HEK293T (cell line): ENCODE measurements around the gene TMUB1.

Experiments used
- ARNT ChIP-seq: fragments of 450-650 bp; IDR thresholded peaks from 2 replicates; pipeline ENCODE4 v1.6.1; 2017; ENCODE audit warnings: mild to moderate bottlenecking
- BHLHE40 ChIP-seq: fragments of 450-650 bp; IDR thresholded peaks from 2 replicates; pipeline ENCODE4 v1.6.1; 2016; ENCODE audit warnings: mild to moderate bottlenecking, moderate library complexity, borderline replicate concordance
- CTBP1 ChIP-seq: fragments of 450-650 bp; IDR thresholded peaks from 2 replicates; pipeline ENCODE4 v1.6.1; 2016; ENCODE audit warnings: borderline replicate concordance
- ELF4 ChIP-seq: fragments of 450-650 bp; IDR thresholded peaks from 2 replicates; pipeline ENCODE4 v1.6.1; 2017; ENCODE audit warnings: antibody characterized with exemption
- FOXA1 ChIP-seq: fragments of 450-650 bp; IDR thresholded peaks from 2 replicates; pipeline ENCODE4 v1.6.1; 2016; ENCODE audit warnings: mild to moderate bottlenecking
- FOXK2 ChIP-seq: fragments of 450-650 bp; IDR thresholded peaks from 2 replicates; pipeline ENCODE4 v1.6.1; 2016; ENCODE audit warnings: mild to moderate bottlenecking
- HDGF ChIP-seq: fragments of 450-650 bp; IDR thresholded peaks from 2 replicates; pipeline ENCODE4 v1.6.1; 2017; ENCODE audit warnings: antibody characterized with exemption, borderline replicate concordance
- LEF1 ChIP-seq: fragments of 450-650 bp; IDR thresholded peaks from 2 replicates; pipeline ENCODE4 v1.6.1; 2017; ENCODE audit warnings: mild to moderate bottlenecking, borderline replicate concordance
- SP1 ChIP-seq: fragments of 450-650 bp; IDR thresholded peaks from 2 replicates; pipeline ENCODE4 v1.6.1; 2017
- SUZ12 ChIP-seq: fragments of 450-650 bp; IDR thresholded peaks from 2 replicates; pipeline ENCODE4 v1.6.1; 2016; ENCODE audit warnings: mild to moderate bottlenecking
- ZNF384 ChIP-seq: fragments of 450-650 bp; IDR thresholded peaks from 2 replicates; pipeline ENCODE4 v1.6.1; 2016

- TF ChIP-seq FOXK2 (no peak), FOXA1 (no peak), ELF4 (no peak), ARNT (no peak), HDGF (no peak), CTBP1 (no peak), SP1 (no peak), SUZ12 (no peak), LEF1 (no peak), ZNF384 (no peak), BHLHE40 (no peak)
These were observed 13.3 kb downstream of the TMUB1 start for GRCh38 chr7:151069841-151070573.
